Stimulated activated CD8-positive, alpha-beta memory T cell treated with anti-CD3 and anti-CD28 coated beads, Interleukin-12 subunit alpha, Interleukin-12 subunit beta, amount 100 ng/mL, for 1 hour (primary cell): ENCODE data around the gene ARHGAP20.

Source experiments
- DNase-seq: peaks from one replicate; pipeline ENCODE4 v3.0.0-alpha.2; 2020; ENCODE audit warnings: low read depth

The ARHGAP20 gene

GRCh38 chr11:110529043-110529442, 183.2 kb downstream of the ARHGAP20 start:
- DNase-seq: no peak

- no peak for DNase-seq
Observed at GRCh38 chr11:110527146-110527545, 185.1 kb downstream of the ARHGAP20 start.
